Measurements from ENCODE around the gene MACROH2A2. TPM values are rescaled to one million over a fixed set of nuclear protein-coding genes. Genes with fewer than 3 reads are reported as not detected.

MACROH2A2 gene
- 5.8 and 9.2 TPM in 2 replicates for total RNA-seq

DNA sequence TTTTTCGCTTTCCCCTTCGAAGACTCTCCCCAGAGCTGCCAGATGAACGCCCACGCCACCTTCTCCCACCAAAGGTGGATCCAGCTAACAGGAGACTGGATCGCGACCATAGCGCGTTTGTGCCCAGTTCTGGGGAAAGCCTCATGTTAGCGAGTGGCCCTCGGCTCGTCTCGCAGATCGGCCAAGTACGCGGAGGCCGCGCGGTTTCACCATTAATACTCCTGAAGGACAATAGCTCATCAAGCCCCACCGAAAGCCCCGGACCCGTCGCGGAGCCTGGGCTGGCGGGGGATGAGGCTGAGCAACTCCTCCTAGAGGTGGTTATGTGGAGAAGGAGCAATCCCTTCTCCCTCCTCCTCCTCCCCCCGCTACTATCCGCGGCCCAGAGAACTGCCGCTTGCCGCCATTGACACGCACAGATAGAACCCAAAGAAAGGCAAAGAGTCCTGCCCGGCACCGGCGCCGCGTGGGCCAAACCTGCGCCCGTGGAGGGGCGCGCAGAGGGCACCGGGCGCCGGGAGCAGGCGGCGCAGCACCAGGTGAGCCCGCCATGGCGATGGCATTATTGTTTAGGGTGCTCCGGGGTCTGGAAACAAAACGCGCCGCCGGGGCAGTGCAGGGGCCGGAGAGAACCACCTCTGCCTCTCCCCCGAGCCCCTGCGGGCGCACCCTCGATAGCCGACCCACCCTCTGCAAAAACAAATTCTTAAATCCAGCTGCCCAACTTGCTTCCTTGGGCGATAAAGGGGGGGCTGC, at the start of gene MACROH2A2:
TSS of gene MACROH2A2 (plus strand) at position 385 of the 756 bp plus-strand sequence. CDS start 22,813 bp downstream, outside the sequence.

DNA sequence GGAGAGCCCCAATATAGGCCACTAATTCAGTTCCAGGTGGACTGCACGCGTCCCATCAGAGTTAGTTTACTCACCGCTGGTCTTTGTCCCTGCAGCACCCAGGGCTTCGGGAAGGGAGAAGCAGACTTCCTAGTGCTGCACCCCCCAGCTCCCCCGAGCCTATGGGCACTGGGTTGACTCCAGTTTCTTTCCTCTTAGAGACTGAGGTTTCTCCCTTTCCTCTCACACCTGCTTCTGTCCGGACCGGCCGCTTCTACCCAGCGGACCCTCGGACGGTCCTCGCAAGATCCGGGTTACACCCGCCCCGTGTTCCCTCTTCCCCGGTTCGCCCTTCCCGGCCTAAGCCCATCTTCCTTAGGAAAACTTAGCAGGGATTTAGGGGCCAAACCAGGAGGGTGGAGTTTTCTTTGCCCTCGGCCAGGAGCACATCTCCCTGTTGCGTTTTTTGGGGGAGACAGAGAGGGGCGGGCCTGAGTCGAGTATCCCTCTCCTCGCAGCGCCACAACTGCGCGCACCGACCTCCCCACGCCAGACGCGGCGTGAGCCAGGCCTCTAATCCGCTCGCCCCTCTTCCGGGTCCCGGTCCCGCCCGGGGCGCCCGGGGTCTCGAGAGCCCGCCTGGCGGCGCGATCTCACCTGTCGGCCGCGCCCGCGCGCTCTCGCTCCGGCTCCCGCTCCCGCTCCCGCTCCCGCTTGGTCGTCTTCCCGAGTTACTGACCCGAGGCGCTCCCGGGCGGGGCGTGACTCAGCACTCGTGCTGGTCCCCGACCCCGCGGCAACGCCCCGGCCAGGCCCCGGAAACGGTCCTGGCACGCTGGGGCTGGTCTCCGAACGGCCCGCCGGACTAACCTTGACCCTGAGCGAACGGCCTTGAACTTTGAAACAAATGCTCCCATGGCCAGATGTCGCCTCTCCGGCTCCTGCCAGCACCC, 79.7 kb downstream of the MACROH2A2 start, which contains the start of gene AIFM2:
TSS of gene AIFM2 (minus strand) at position 728 of the 932 bp plus-strand sequence. CDS start 8,741 bp downstream, outside the sequence.

GRCh38 chr10:70146489-70147258, 94.0 kb downstream of the MACROH2A2 start, which contains the start of gene TYSND1:
Gene TYSND1, minus strand, starts transcription at chr10:70146700. Its CDS starts 114 bp downstream, at chr10:70146586.

Other genes starting within 250 kb of the MACROH2A2 start
- gene AIFM2, start 80.0 kb downstream of the MACROH2A2 start, total RNA-seq = 8.4 and 9.1 TPM in 2 replicates
- gene TYSND1, start 93.9 kb downstream of the MACROH2A2 start, total RNA-seq = 6.4 and 8.4 TPM in 2 replicates
- gene SAR1A, start 117.7 kb downstream of the MACROH2A2 start, total RNA-seq = 317 and 382 TPM in 2 replicates
- 191 and 270 TPM in 2 replicates for gene PPA1, start 180.6 kb downstream of the MACROH2A2 start, total RNA-seq
- under 0.01 TPM in 1 of 2 replicates, not detected in the other for gene NPFFR1, start 231.2 kb downstream of the MACROH2A2 start, total RNA-seq